ENCODE data around the gene SAMD4A. TPM values are rescaled to one million over a fixed set of nuclear protein-coding genes. Genes with fewer than 3 reads are reported as not detected.

SAMD4A gene
- total and polyA plus RNA-seq, 10 donors = 2.3 to 31.0 (median 21.2) TPM

- peaks cover 0 to 8% (median 5%) of the 10 kb centered on the region in 8 donors for H3K9me3 ChIP-seq
- TF ChIP-seq POLR2A (IDR thresholded peaks at IDR 0.05) (no peak), CTCF (IDR thresholded peaks at IDR 0.05 in 8 of 11, conservative IDR thresholded peaks at IDR 0.05 in 3 of 11) (no peak), POLR2AphosphoS5 (IDR thresholded peaks at IDR 0.05) (no peak)
- no peak overlapping the region for H3K27ac ChIP-seq
- no peaks in the 10 kb centered on the region for H3K27me3 ChIP-seq (replicated peaks in 1 of 7)
- H3K4me3 ChIP-seq = no peak overlapping the region
- intact Hi-C loops (cut with DNase I; ENCODE audit: low total_unique reads) = loop anchor here (10.0 kb wide), 1 partner anchor 67 kb away; no protein-coding TSS in a partner anchor
- peaks cover 0 to 8% (median 0%) of the 10 kb centered on the region in 6 donors for H3K36me3 ChIP-seq
- DNase-seq = no peak
- 76 to 90% (median 81%) methylated on average over 3 of the region's 3 CpGs for WGBS, 5 donors
- peaks cover 0 to 15% (median 3%) of the 10 kb centered on the region in 6 donors for H3K4me1 ChIP-seq
Observed at GRCh38 chr14:54577977-54578376, 11.0 kb downstream of the SAMD4A start.

GRCh38 chr14:54579621-54580020 lies 12.7 kb downstream of the SAMD4A start:
- TF ChIP-seq POLR2A (IDR thresholded peaks at IDR 0.05) = no peak
- peak in 1 of 3 donors; percentile 11 for TF ChIP-seq POLR2AphosphoS5 (IDR thresholded peaks at IDR 0.05)
- intact Hi-C loops (cut with DNase I; ENCODE audit: low total_unique reads) = loop anchor here (10.0 kb wide), 1 partner anchor 65 kb away; no protein-coding TSS in a partner anchor
- Histone ChIP-seq H3K36me3 (no peaks in the 10 kb centered on the region), H3K4me1 (peaks cover 0 to 15% (median 3%) of the 10 kb centered on the region in 6 donors), H3K4me3 (no peak overlapping the region), H3K27me3 (replicated peaks in 1 of 7) (no peaks in the 10 kb centered on the region), H3K27ac (peak overlapping the region in 2 of 8 donors; percentile 10 to 29), H3K9me3 (no peaks in the 10 kb centered on the region)
- no peak for DNase-seq
- 10 to 34% (median 21%) methylated on average over 1 of the region's 1 CpG for WGBS, 5 donors

GRCh38 chr14:54580933-54581332 lies 14.0 kb downstream of the SAMD4A start:
- Histone ChIP-seq H3K27me3 (replicated peaks in 1 of 7) (no peaks in the 10 kb centered on the region), H3K36me3 (no peaks in the 10 kb centered on the region), H3K27ac (no peak overlapping the region), H3K4me1 (peaks cover 0 to 15% (median 3%) of the 10 kb centered on the region in 6 donors), H3K9me3 (no peaks in the 10 kb centered on the region), H3K4me3 (no peak overlapping the region)
- intact Hi-C loops (cut with DNase I; ENCODE audit: low total_unique reads) = no loop called here
- TF ChIP-seq POLR2A (IDR thresholded peaks at IDR 0.05) (no peak), CTCF (IDR thresholded peaks at IDR 0.05 in 8 of 11, conservative IDR thresholded peaks at IDR 0.05 in 3 of 11) (no peak), POLR2AphosphoS5 (IDR thresholded peaks at IDR 0.05) (no peak)
- WGBS, 5 donors = 95 to 98% (median 97%) methylated on average over 3 of the region's 3 CpGs
- DNase-seq = no peak

GRCh38 chr14:54582334-54582733 lies 15.4 kb downstream of the SAMD4A start:
- 90 to 99% (median 94%) methylated on average over 7 of the region's 7 CpGs for WGBS, 5 donors
- TF ChIP-seq POLR2AphosphoS5 (IDR thresholded peaks at IDR 0.05) = no peak
- Histone ChIP-seq H3K27ac (no peak overlapping the region), H3K4me3 (no peak overlapping the region), H3K4me1 (peaks cover 0 to 13% (median 2%) of the 10 kb centered on the region in 6 donors), H3K27me3 (replicated peaks in 1 of 7) (no peaks in the 10 kb centered on the region), H3K9me3 (no peaks in the 10 kb centered on the region), H3K36me3 (no peaks in the 10 kb centered on the region)
- intact Hi-C loops (cut with DNase I; ENCODE audit: low total_unique reads) = no loop called here
- DNase-seq = no peak

- no peak for DNase-seq
- Histone ChIP-seq H3K4me1 (peaks cover 0 to 8% (median 2%) of the 10 kb centered on the region in 6 donors), H3K4me3 (no peak overlapping the region), H3K36me3 (no peaks in the 10 kb centered on the region), H3K27ac (no peak overlapping the region), H3K9me3 (no peaks in the 10 kb centered on the region), H3K27me3 (replicated peaks in 1 of 7) (no peaks in the 10 kb centered on the region)
- no peak for TF ChIP-seq POLR2AphosphoS5 (IDR thresholded peaks at IDR 0.05)
- TF ChIP-seq CTCF (IDR thresholded peaks at IDR 0.05 in 8 of 11, conservative IDR thresholded peaks at IDR 0.05 in 3 of 11) = no peak
- no peak for TF ChIP-seq POLR2A (IDR thresholded peaks at IDR 0.05)
- intact Hi-C loops (cut with DNase I; ENCODE audit: low total_unique reads) = no loop called here
- WGBS, 5 donors = 75 to 92% (median 87%) methylated on average over 1 of the region's 1 CpG
Observed at GRCh38 chr14:54584097-54584496, 17.2 kb downstream of the SAMD4A start.
